ENCODE measurements around the gene MRPL55. TPM values are rescaled to one million over a fixed set of nuclear protein-coding genes. Genes with fewer than 3 reads are reported as not detected.
A peak's percentile ranks its signal among the peaks of the same experiment; 100 is the strongest.

Gene MRPL55
- total RNA-seq, 1 experiment from 2014 or later, result 55.0 TPM

- DNase-seq (ENCODE audit: low read depth), result peak; percentile 31
These were observed 6.9 kb downstream of the MRPL55 start for GRCh38 chr1:228101994-228102790.

GRCh38 chr1:228101614-228101993, 7.5 kb downstream of the MRPL55 start:
- no peak for DNase-seq (ENCODE audit: low read depth)

- no peak for DNase-seq (ENCODE audit: low read depth)
These were observed 8.1 kb downstream of the MRPL55 start for GRCh38 chr1:228100822-228101613.

- no peak for DNase-seq (ENCODE audit: low read depth)
These were observed 9.8 kb downstream of the MRPL55 start for GRCh38 chr1:228099331-228099732.

- DNase-seq (ENCODE audit: low read depth), result no peak
These were observed 10.7 kb downstream of the MRPL55 start for GRCh38 chr1:228098323-228098931.

GRCh38 chr1:228097333-228098081, 11.6 kb downstream of the MRPL55 start:
- no peak for DNase-seq (ENCODE audit: low read depth)

- no peak for DNase-seq (ENCODE audit: low read depth)
These were observed 12.4 kb downstream of the MRPL55 start for GRCh38 chr1:228096416-228097332.

GRCh38 chr1:228095938-228096337, 13.2 kb downstream of the MRPL55 start:
- DNase-seq (ENCODE audit: low read depth), result no peak

- DNase-seq (ENCODE audit: low read depth), result no peak
These were observed 13.9 kb downstream of the MRPL55 start for GRCh38 chr1:228095161-228095560.

GRCh38 chr1:228094432-228095016, 14.6 kb downstream of the MRPL55 start:
- DNase-seq (ENCODE audit: low read depth), result no peak

GRCh38 chr1:228093050-228093906, 15.8 kb downstream of the MRPL55 start:
- DNase-seq (ENCODE audit: low read depth), result no peak

GRCh38 chr1:228092342-228093049, 16.6 kb downstream of the MRPL55 start:
- no peak for DNase-seq (ENCODE audit: low read depth)

- no peak for DNase-seq (ENCODE audit: low read depth)
These were observed 18.0 kb downstream of the MRPL55 start for GRCh38 chr1:228091084-228091483.

GRCh38 chr1:228090613-228091081, 18.5 kb downstream of the MRPL55 start:
- peak; percentile 77 for DNase-seq (ENCODE audit: low read depth)

GRCh38 chr1:228089519-228090380, 19.3 kb downstream of the MRPL55 start:
- DNase-seq (ENCODE audit: low read depth), result no peak

- no peak for DNase-seq (ENCODE audit: low read depth)
These were observed 20.3 kb downstream of the MRPL55 start for GRCh38 chr1:228088586-228089498.
